Astrocyte of the cerebellum (primary cell): Measurements from ENCODE around the gene STK11IP.

Source experiments
- DNase-seq: peaks from one replicate; pipeline ENCODE4 v3.0.0-alpha.2; 2011; ENCODE audit warnings: low read depth
- H3K4me3 ChIP-seq: 2 replicates; pipeline ENCODE4 v1.5.1; 2011; ENCODE audit warnings: mild to moderate bottlenecking, low read depth, low read length, moderate library complexity
- in situ Hi-C: cut with HindIII; loops from 2 replicates; pipeline ENCODE4 v1.10.0; 2017; ENCODE audit warnings: low sequenced_read_pairs
- TF ChIP-seq, protein P1 (sequence below): IDR thresholded peaks from 2 replicates; pipeline ENCODE4 v1.5.1; 2012; ENCODE audit warnings: low read length, low read depth, moderate library complexity, mild to moderate bottlenecking; ENCODE audit errors: missing control alignments

Gene STK11IP

DNA sequence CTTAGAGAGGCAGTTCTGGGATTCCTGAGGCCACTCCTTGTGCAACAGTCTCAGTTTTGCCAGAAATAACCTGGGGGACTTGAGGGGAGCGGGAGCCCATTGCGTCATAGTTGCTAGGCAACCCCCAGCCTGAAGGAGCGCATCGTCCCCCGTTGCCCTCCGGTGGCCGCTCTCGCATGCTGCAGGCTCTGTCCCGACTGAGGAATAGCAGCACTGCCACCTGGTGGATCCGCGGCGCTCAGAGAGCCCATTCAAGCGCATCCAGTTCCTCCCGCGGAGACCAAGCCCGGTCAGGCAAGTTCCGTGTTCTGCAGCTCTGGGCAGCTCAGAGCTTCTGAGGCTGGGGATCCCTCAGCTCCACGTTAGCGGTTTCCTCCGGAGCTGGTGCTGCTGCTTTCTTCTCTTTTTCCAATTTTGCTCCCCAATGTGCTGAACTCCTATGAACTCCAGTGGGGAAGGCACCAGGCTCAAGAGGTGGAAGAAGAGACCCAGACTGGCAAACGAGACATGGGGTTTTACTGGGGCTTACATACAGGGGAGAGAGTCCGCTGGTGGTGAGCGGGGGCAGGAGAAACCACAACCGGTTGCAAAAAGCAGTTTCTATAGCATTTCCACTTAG is 44.9 kb downstream of the STK11IP start:
- in situ Hi-C loops: no loop called here
- H3K4me3 ChIP-seq: no peak overlapping the region
- TF ChIP-seq, protein P1, sequence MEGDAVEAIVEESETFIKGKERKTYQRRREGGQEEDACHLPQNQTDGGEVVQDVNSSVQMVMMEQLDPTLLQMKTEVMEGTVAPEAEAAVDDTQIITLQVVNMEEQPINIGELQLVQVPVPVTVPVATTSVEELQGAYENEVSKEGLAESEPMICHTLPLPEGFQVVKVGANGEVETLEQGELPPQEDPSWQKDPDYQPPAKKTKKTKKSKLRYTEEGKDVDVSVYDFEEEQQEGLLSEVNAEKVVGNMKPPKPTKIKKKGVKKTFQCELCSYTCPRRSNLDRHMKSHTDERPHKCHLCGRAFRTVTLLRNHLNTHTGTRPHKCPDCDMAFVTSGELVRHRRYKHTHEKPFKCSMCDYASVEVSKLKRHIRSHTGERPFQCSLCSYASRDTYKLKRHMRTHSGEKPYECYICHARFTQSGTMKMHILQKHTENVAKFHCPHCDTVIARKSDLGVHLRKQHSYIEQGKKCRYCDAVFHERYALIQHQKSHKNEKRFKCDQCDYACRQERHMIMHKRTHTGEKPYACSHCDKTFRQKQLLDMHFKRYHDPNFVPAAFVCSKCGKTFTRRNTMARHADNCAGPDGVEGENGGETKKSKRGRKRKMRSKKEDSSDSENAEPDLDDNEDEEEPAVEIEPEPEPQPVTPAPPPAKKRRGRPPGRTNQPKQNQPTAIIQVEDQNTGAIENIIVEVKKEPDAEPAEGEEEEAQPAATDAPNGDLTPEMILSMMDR: peak; percentile 100
- peak; percentile 91 for DNase-seq

DNA sequence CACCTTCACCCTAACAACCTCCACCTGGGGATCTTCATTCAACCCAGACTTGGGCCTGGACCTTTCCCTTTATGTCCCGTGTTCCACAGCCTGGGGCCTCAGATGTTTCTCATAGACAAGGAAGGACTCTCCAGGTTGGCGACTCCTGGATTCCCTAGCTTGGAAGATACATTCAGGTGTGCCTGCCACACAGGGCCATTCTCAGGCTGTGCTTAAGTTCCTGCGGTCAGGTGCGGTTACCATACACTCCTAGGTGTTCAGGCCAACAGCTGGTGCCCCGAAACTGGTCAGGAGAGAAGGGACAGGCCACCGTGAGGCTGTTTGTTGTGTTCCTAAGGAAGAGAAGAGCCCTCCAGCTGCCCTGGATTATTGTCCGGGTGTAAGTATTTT is 45.4 kb downstream of the STK11IP start:
- TF ChIP-seq, protein P1: no peak
- no peak overlapping the region for H3K4me3 ChIP-seq
- DNase-seq: no peak
- in situ Hi-C loops: no loop called here

GRCh38 chr2:219643788-219644398 is 46.2 kb downstream of the STK11IP start:
- H3K4me3 ChIP-seq: no peak overlapping the region
- in situ Hi-C loops: no loop called here
- DNase-seq: no peak
- TF ChIP-seq, protein P1: no peak

- H3K4me3 ChIP-seq: no peak overlapping the region
- DNase-seq: no peak
- TF ChIP-seq, protein P1: no peak
- in situ Hi-C loops: loop anchor here (5.0 kb wide), 1 partner anchor 103 kb away; the partner anchor contains the start of genes CHPF and TMEM198
These were observed 47.3 kb downstream of the STK11IP start for GRCh38 chr2:219644801-219645480.

DNA sequence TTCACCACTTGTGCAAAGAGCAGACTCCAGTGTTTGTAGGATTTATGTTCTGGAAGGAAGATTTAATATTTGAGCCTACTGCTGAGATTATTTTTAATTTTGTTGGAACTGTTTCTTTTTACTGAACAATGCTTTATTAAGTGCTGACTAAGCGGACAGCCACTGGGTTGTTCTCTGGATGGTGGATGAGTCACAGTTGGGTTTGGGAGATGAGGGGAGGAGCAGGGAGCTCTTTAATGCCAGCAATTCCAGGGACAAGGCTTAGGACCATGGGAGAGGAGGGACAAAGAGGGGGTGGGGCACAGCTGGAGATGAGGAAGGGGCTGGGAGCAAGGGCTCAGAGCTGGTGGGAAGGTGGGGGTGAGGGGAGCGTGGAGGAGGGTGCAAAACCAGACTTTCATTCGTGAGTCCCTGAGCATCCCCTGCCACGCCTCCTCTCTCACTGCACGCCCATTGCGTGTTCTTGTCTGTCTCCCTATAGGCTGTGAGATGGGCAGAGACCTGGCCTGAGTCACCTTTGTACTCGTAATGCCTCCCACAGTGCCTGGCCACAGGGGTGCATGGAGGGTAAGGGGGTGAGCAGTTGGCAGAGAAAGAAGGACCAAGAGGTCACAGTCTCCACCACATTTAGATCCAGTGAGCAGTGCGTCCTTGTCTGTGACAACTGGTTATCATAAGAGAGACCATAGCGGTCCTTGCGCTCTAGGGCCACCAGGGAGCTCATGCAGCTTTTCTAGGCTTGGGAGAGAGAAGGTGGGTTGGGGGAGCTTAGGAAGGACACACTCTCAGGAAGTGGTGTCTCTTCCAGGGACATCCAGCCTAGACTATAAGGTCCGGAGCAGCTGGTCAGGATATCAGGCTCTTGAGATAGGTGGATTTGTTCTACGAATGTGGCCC is 48.2 kb downstream of the STK11IP start:
- TF ChIP-seq, protein P1: no peak
- in situ Hi-C loops: loop anchor here (5.0 kb wide), 1 partner anchor 104 kb away; the partner anchor contains the start of genes CHPF and TMEM198

DNA sequence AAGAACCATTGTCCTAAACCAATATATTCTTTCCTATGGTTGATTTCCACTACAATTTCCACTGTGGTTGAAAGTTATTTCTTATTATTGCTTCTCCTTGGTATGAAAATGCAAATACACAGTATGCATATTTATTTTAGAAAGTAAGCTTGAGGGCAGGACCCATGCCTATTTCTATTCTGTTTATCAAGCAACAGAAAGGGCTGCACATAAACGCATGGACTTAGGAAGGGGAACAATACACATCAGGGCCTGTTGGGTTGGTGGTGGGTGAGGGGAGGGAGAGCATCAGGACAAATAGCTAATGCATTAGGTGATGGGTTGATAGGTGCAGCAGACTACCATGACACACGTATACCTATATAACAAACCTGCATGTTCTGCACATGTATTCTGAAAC is 50.5 kb downstream of the STK11IP start:
- no peak overlapping the region for H3K4me3 ChIP-seq
- TF ChIP-seq, protein P1: no peak
- in situ Hi-C loops: loop anchor here (5.0 kb wide), 1 partner anchor 106 kb away; the partner anchor contains the start of genes CHPF and TMEM198
- DNase-seq: no peak

More for the DNA sequence above, 48.2 kb downstream of the STK11IP start:
- H3K4me3 ChIP-seq: no peak overlapping the region
- peak; percentile 71 for DNase-seq
